ENCODE measurements around the gene PARD3B.

Gene PARD3B

GRCh38 chr2:205045706-205046105, 500.4 kb downstream of the PARD3B start:
- DNase-seq (ENCODE audit: low read depth), result no peak
- H3K4me3 ChIP-seq (replicated peaks; ENCODE audit: low read depth, low read length), result no peak overlapping the region
- TF ChIP-seq CTCF (IDR thresholded peaks at IDR 0.05; ENCODE audit: low read length, missing control alignments), result no peak

GRCh38 chr2:205047273-205047839, 502.1 kb downstream of the PARD3B start:
- no peak for TF ChIP-seq CTCF (IDR thresholded peaks at IDR 0.05; ENCODE audit: low read length, missing control alignments)
- H3K4me3 ChIP-seq (replicated peaks; ENCODE audit: low read depth, low read length), result no peak overlapping the region
- no peak for DNase-seq (ENCODE audit: low read depth)

GRCh38 chr2:205051417-205051816, 506.1 kb downstream of the PARD3B start:
- TF ChIP-seq CTCF (IDR thresholded peaks at IDR 0.05; ENCODE audit: low read length, missing control alignments), result peak; percentile 38
- peak; percentile 17 for DNase-seq (ENCODE audit: low read depth)
- no peak overlapping the region for H3K4me3 ChIP-seq (replicated peaks; ENCODE audit: low read depth, low read length)

- no peak for DNase-seq (ENCODE audit: low read depth)
- no peak for TF ChIP-seq CTCF (IDR thresholded peaks at IDR 0.05; ENCODE audit: low read length, missing control alignments)
- H3K4me3 ChIP-seq (replicated peaks; ENCODE audit: low read depth, low read length), result no peak overlapping the region
These were observed 507.5 kb downstream of the PARD3B start for GRCh38 chr2:205052781-205053180.

GRCh38 chr2:205053827-205054410, 508.6 kb downstream of the PARD3B start:
- DNase-seq (ENCODE audit: low read depth), result peak; percentile 36
- H3K4me3 ChIP-seq (replicated peaks; ENCODE audit: low read depth, low read length), result no peak overlapping the region
- TF ChIP-seq CTCF (IDR thresholded peaks at IDR 0.05; ENCODE audit: low read length, missing control alignments), result no peak

- DNase-seq (ENCODE audit: low read depth), result no peak
- no peak for TF ChIP-seq CTCF (IDR thresholded peaks at IDR 0.05; ENCODE audit: low read length, missing control alignments)
- H3K4me3 ChIP-seq (replicated peaks; ENCODE audit: low read depth, low read length), result no peak overlapping the region
These were observed 509.5 kb downstream of the PARD3B start for GRCh38 chr2:205054789-205055188.

GRCh38 chr2:205055251-205055650, 510.0 kb downstream of the PARD3B start:
- TF ChIP-seq CTCF (IDR thresholded peaks at IDR 0.05; ENCODE audit: low read length, missing control alignments), result no peak
- no peak for DNase-seq (ENCODE audit: low read depth)
- no peak overlapping the region for H3K4me3 ChIP-seq (replicated peaks; ENCODE audit: low read depth, low read length)

Data from fibroblast of pulmonary artery (primary cell).